SJSA1 (cell line): Measurements from ENCODE around the gene SH3RF2. TPM values are rescaled to one million over a fixed set of nuclear protein-coding genes. Genes with fewer than 3 reads are reported as not detected.

Source experiments
- DNase-seq, 2 experiments: peaks; one replicate each; pipeline ENCODE4 v3.0.0-alpha.2; 2015 to 2020; ENCODE audit warnings: low spot score in 2 of 2, low read depth in 1 of 2
- H3K27ac ChIP-seq: fragments of 250-450 bp; sonication (Bioruptor Pico); 2 replicates; pipeline ENCODE4 v1.5.1; 2020; ENCODE audit warnings: mild to moderate bottlenecking, moderate library complexity
- H3K27me3 ChIP-seq: fragments of 250-450 bp; sonication (Bioruptor Pico); replicated peaks from 2 replicates; pipeline ENCODE4 v1.5.1; 2020; ENCODE audit warnings: mild to moderate bottlenecking, moderate library complexity
- H3K36me3 ChIP-seq: fragments of 250-450 bp; sonication (Bioruptor Pico); 2 replicates; pipeline ENCODE4 v1.5.1; 2020; ENCODE audit warnings: mild to moderate bottlenecking
- H3K4me1 ChIP-seq: fragments of 250-450 bp; sonication (Bioruptor Pico); replicated peaks from 2 replicates; pipeline ENCODE4 v1.6.1; 2021; ENCODE audit warnings: mild to moderate bottlenecking
- H3K4me3 ChIP-seq: fragments of 250-450 bp; sonication (Bioruptor Pico); 2 replicates; pipeline ENCODE4 v1.5.1; 2020; ENCODE audit warnings: mild to moderate bottlenecking
- H3K9me3 ChIP-seq: fragments of 250-450 bp; sonication (Bioruptor Pico); replicated peaks from 2 replicates; pipeline ENCODE4 v1.5.1; 2020; ENCODE audit warnings: mild to moderate bottlenecking
- total RNA-seq: library from RNA; depleted of rRNA; stranded (reverse); fragments of >200 nt; shearing (Covaris generic); gene quantifications from 2 replicates; pipeline ENCODE4 v1.2.3, GENCODE V29; 2014

The SH3RF2 gene
- total RNA-seq, 1 experiment from 2014 or later: 23.1 TPM

DNA sequence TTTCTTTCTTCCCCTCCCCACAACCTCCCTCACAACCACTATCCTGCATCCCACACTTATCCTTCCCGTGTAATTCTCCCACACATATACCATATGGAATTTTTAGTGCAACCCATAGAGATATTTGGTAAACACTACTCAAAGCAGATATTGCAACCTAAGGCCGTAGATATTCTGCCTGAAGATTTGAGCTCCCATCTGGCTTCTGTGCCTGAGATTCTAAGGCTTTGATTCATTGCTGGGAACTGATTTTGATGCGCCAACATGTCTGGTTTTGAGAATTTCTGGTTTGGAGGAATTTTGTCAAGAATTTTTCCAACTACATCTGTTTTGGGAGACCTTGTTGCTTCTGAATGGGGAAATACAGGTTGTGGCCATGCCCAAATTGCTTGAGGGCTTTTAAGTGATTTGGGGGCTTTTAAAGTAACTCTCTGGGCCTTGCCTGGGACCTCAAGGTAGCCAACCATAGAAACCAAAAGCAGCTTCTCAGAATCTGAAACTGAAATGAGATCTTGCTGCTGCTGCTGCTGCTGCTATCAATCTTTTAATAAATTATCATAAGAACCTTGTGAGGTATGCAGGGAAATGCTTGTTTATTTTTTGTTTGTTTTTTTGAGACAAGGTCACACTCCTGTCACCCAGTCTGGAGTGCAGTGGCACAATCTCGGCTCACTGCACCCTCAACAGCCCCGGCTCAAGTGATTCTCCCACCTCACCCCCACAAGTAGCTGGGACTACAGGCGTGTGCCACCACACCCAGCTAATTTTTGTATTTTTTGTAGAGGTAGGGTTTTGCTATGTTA is 132.8 kb downstream of the SH3RF2 start:
- DNase-seq: no peak
- H3K4me1 ChIP-seq: no peaks in the 10 kb centered on the region
- no peak overlapping the region for H3K27ac ChIP-seq
- H3K27me3 ChIP-seq: no peaks in the 10 kb centered on the region
- no peaks in the 10 kb centered on the region for H3K9me3 ChIP-seq
- H3K36me3 ChIP-seq: peaks cover 34% of the 10 kb centered on the region
- H3K4me3 ChIP-seq: no peak overlapping the region

- Histone ChIP-seq H3K9me3 (no peaks in the 10 kb centered on the region), H3K27me3 (no peaks in the 10 kb centered on the region), H3K4me1 (no peaks in the 10 kb centered on the region), H3K27ac (no peak overlapping the region), H3K4me3 (no peak overlapping the region), H3K36me3 (peaks cover 33% of the 10 kb centered on the region)
- no peak for DNase-seq
These were observed 133.4 kb downstream of the SH3RF2 start for GRCh38 chr5:146069780-146070099.

DNA sequence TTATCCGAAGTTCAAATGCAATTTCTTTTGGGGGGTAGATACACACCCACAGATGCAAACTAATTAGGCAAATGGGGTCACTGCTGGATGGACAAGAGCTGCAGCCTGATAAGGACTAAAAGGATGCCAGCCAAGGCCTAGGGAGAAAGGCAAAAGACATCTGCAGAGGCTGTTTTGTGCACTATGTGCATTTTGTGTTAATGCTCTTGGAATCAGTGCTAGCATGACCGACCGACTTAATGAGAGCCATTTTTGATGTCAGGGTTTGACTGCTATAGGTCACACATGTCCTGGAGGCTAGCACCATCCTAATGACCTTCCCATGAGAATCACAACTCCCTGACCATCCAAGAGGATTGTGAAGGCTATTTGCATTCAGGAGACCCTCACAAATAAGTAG is 134.4 kb downstream of the SH3RF2 start:
- Histone ChIP-seq H3K4me3 (no peak overlapping the region), H3K4me1 (no peaks in the 10 kb centered on the region), H3K27ac (no peak overlapping the region), H3K36me3 (peaks cover 26% of the 10 kb centered on the region), H3K27me3 (no peaks in the 10 kb centered on the region), H3K9me3 (no peaks in the 10 kb centered on the region)
- DNase-seq: no peak

DNA sequence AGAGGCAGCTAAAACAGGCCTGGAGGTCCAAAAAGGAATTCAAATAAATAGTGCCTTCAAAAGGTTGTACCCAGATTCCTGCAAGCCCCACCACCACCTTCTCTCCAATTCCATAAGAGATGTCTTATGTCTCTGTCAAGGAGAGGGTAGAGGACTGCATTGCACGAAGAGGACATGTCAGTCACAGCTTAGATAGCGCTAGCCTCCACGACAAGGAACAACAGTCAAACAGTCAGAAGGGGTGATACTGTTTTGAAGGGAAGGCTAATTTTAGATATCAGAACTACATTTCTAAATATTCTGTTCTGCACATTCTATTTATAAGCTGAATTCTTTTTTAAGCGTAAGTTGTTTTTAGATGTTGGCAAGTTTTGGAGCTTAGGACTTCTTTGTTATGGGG is 134.8 kb downstream of the SH3RF2 start:
- Histone ChIP-seq H3K4me1 (no peaks in the 10 kb centered on the region), H3K4me3 (no peak overlapping the region), H3K9me3 (no peaks in the 10 kb centered on the region), H3K27me3 (no peaks in the 10 kb centered on the region), H3K36me3 (peaks cover 22% of the 10 kb centered on the region), H3K27ac (no peak overlapping the region)
- no peak for DNase-seq

DNA sequence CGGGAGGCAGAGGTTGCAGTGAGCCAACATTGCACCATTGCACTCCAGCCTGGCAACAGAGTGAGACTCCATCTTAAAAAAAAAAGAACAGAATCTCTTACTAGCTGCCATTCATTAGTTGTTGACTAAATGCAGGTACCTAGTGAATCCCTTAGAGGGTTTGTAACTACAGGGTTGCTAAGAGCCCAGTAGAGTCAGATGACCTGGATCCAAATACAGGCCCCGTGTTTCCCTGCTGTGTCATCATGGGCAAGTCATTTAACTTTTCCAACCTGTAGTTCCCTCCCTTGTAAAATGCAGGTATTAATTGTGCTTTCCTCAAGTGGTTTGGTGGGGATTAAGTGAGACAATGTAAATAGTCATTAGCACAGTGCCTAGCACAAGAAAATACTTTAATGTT is 136.2 kb downstream of the SH3RF2 start:
- H3K4me1 ChIP-seq: no peaks in the 10 kb centered on the region
- H3K27ac ChIP-seq: no peak overlapping the region
- no peak for DNase-seq
- H3K4me3 ChIP-seq: no peak overlapping the region
- no peaks in the 10 kb centered on the region for H3K27me3 ChIP-seq
- peaks cover 10% of the 10 kb centered on the region for H3K36me3 ChIP-seq
- no peaks in the 10 kb centered on the region for H3K9me3 ChIP-seq

- H3K27me3 ChIP-seq: no peaks in the 10 kb centered on the region
- no peaks in the 10 kb centered on the region for H3K4me1 ChIP-seq
- no peak for DNase-seq
- H3K9me3 ChIP-seq: no peaks in the 10 kb centered on the region
- no peak overlapping the region for H3K27ac ChIP-seq
- H3K4me3 ChIP-seq: no peak overlapping the region
- H3K36me3 ChIP-seq: peaks cover 5% of the 10 kb centered on the region
These were observed 137.0 kb downstream of the SH3RF2 start for GRCh38 chr5:146073239-146073900.

DNA sequence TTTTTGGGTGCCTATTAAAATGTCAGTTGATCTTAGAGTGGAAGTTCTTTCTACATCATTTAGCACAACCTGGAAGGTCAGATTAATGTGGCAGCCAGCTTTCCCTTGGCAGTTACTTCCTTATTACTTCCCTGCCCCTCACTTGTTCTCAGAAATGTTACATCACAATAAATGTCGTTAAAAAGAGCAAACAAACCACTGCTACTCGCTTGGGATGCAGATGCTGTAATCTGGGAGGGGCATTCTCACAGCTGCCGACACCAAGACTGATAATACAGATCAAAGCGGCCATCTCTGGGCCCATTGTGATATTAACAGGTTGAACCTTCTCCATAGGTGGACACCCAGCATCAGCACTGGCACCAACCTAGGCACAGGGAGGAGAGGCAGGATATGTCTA is 139.7 kb downstream of the SH3RF2 start:
- Histone ChIP-seq H3K4me3 (no peak overlapping the region), H3K27ac (no peak overlapping the region), H3K4me1 (peaks cover 7% of the 10 kb centered on the region; the same call in 1 of the 2 replicates), H3K9me3 (no peaks in the 10 kb centered on the region), H3K36me3 (peaks cover 5% of the 10 kb centered on the region), H3K27me3 (no peaks in the 10 kb centered on the region)
- no peak for DNase-seq

GRCh38 chr5:146076455-146076854 is 140.1 kb downstream of the SH3RF2 start:
- Histone ChIP-seq H3K4me1 (peaks cover 7% of the 10 kb centered on the region; the same call in 1 of the 2 replicates), H3K27me3 (no peaks in the 10 kb centered on the region), H3K36me3 (peaks cover 5% of the 10 kb centered on the region), H3K27ac (no peak overlapping the region), H3K4me3 (no peak overlapping the region), H3K9me3 (no peaks in the 10 kb centered on the region)
- DNase-seq: no peak

- Histone ChIP-seq H3K4me3 (no peak overlapping the region), H3K4me1 (peaks cover 7% of the 10 kb centered on the region; the same call in 1 of the 2 replicates), H3K9me3 (peaks cover 4% of the 10 kb centered on the region; the same call in 1 of the 2 replicates), H3K27me3 (no peaks in the 10 kb centered on the region), H3K27ac (no peak overlapping the region), H3K36me3 (no peaks in the 10 kb centered on the region)
- DNase-seq: no peak
These were observed 142.2 kb downstream of the SH3RF2 start for GRCh38 chr5:146078566-146078965.

- Histone ChIP-seq H3K9me3 (peaks cover 4% of the 10 kb centered on the region; the same call in 1 of the 2 replicates), H3K27ac (no peak overlapping the region), H3K4me3 (no peak overlapping the region), H3K36me3 (no peaks in the 10 kb centered on the region), H3K4me1 (peaks cover 7% of the 10 kb centered on the region; the same call in 1 of the 2 replicates), H3K27me3 (no peaks in the 10 kb centered on the region)
- DNase-seq: no peak
These were observed 143.5 kb downstream of the SH3RF2 start for GRCh38 chr5:146079695-146080373.

- Histone ChIP-seq H3K4me3 (no peak overlapping the region), H3K27me3 (no peaks in the 10 kb centered on the region), H3K4me1 (peaks cover 7% of the 10 kb centered on the region; the same call in 1 of the 2 replicates), H3K27ac (no peak overlapping the region), H3K9me3 (peaks cover 4% of the 10 kb centered on the region; the same call in 1 of the 2 replicates), H3K36me3 (no peaks in the 10 kb centered on the region)
- DNase-seq: no peak
These were observed 145.2 kb downstream of the SH3RF2 start for GRCh38 chr5:146081556-146081955.

DNA sequence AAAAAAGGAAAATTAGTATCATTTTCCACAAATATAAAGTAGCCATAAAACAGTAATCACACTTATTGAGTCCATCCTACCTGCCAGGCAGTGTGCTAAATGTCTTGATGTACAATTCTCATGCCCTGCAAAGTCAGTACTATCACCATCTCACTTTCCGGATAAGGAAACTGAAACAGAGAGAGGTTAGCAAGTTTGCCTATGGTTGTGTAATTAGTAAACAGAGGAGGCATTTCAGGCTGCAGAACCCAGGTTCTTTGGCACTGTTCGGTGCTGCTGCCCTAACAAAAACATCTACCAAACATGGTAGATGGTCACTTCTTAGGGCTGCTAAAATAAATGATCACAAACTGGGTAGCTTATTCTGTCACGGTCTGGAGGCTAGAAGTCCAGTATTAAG is 146.4 kb downstream of the SH3RF2 start:
- H3K4me3 ChIP-seq: no peak overlapping the region
- peaks cover 7% of the 10 kb centered on the region; the same call in 1 of the 2 replicates for H3K4me1 ChIP-seq

DNA sequence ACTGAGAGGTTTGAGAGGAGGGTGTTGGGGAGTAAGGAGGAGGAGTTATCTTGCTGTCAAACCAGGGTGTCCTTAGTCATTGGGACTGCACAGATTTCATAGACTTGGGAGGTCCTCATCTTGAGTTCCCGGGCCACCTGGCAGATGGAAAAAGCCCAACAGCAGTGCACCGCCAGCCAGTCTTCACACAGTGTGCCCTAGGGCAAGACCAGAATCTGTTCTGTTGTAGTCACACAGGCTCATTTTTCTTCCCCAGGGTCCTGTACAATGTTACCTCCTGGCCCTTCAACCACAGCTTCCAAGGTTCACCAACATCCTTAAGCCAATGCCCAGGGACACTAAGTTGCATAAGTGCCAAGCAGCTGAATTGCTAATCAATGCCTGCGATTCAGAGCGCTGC is 148.0 kb downstream of the SH3RF2 start:
- Histone ChIP-seq H3K27ac (no peak overlapping the region), H3K9me3 (peaks cover 4% of the 10 kb centered on the region; the same call in 1 of the 2 replicates), H3K27me3 (no peaks in the 10 kb centered on the region)

More for the DNA sequence above, 146.4 kb downstream of the SH3RF2 start:
- H3K36me3 ChIP-seq: no peaks in the 10 kb centered on the region
- H3K9me3 ChIP-seq: peaks cover 4% of the 10 kb centered on the region; the same call in 1 of the 2 replicates
- no peak for DNase-seq
- H3K27ac ChIP-seq: no peak overlapping the region
- H3K27me3 ChIP-seq: no peaks in the 10 kb centered on the region

GRCh38 chr5:146088098-146088497 is 151.7 kb downstream of the SH3RF2 start:
- Histone ChIP-seq H3K27me3 (no peaks in the 10 kb centered on the region), H3K4me3 (no peak overlapping the region), H3K27ac (no peak overlapping the region), H3K4me1 (no peaks in the 10 kb centered on the region), H3K36me3 (no peaks in the 10 kb centered on the region), H3K9me3 (0 out of 2 replicates have a peak, but pooled peaks cover 1% of the 10 kb centered on the region)
- no peak for DNase-seq

More for the DNA sequence above, 148.0 kb downstream of the SH3RF2 start:
- no peak overlapping the region for H3K4me3 ChIP-seq
- peaks cover 5% of the 10 kb centered on the region; the same call in 1 of the 2 replicates for H3K4me1 ChIP-seq
- no peak for DNase-seq
- no peaks in the 10 kb centered on the region for H3K36me3 ChIP-seq
